Measurements from ENCODE around the gene NUDT4.
"Not testable (repeated sequence)": the region's sequence is repeated elsewhere in the genome, so short reads cannot be mapped to it uniquely, and the experiment has no call there.

Gene NUDT4

DNA sequence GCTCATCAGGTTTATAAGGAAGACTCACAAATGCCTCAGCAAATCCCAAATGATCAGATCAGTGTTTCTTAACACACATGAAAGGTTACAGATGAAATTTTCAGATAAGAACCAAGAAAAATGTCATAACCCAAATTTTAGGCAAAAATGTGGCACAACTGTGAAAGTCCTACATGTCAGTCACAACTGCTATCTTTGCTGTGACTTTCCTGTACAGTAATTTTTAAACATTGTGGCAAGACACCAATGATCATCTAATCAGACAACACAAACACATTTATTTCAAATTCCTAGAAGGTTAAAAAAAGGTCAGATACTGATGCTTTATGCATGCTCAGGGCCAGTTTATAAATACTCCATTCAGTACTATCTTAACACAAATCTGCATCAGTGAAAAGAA, 31.1 kb downstream of the NUDT4 start:
- TF ChIP-seq, protein P1, sequence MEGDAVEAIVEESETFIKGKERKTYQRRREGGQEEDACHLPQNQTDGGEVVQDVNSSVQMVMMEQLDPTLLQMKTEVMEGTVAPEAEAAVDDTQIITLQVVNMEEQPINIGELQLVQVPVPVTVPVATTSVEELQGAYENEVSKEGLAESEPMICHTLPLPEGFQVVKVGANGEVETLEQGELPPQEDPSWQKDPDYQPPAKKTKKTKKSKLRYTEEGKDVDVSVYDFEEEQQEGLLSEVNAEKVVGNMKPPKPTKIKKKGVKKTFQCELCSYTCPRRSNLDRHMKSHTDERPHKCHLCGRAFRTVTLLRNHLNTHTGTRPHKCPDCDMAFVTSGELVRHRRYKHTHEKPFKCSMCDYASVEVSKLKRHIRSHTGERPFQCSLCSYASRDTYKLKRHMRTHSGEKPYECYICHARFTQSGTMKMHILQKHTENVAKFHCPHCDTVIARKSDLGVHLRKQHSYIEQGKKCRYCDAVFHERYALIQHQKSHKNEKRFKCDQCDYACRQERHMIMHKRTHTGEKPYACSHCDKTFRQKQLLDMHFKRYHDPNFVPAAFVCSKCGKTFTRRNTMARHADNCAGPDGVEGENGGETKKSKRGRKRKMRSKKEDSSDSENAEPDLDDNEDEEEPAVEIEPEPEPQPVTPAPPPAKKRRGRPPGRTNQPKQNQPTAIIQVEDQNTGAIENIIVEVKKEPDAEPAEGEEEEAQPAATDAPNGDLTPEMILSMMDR (IDR thresholded peaks at IDR 0.05; ENCODE audit: low read depth, low read length, missing control alignments): no peak
- no peak overlapping the region for H3K4me3 ChIP-seq (ENCODE audit: low read depth, low read length)
- DNase-seq (ENCODE audit: low read depth): no peak

DNA sequence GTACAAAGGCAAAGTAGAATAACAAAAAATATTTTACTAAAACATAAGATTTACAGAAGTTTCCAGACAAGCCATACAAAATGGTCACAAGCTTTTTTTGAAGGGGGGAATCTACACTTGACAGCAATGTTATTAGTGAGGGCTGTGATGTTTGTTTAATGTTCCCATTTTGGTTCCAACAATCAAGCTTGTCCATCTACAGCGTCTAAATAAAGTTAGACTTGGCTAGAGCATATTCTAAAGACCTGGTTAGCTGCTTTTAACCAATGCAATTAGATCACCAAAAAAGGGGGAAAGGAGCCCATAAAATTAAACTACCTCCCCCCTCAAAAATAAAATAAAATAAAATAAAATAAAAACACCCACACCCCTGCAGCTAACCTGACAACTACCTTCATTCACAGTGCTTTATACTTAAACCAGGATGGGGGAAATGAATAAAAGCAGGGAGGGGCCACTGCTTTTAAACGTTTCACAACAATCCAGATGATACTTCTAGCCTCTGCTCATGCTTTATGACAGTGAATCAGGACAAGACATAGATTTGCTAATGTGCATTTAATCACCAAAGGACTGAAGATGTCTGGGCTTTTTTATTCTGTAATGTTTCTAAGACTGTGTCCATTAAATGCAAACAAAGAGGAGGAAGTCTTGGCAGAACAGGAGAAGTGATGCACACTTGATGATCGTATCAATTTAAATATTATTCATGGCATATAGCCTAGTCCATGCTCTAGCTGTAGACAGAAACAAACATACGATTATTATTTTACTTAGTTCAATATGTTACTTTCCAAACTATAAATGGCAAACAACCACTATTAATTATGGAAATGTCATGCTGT, 31.8 kb downstream of the NUDT4 start:
- H3K4me3 ChIP-seq (ENCODE audit: low read depth, low read length); DNase-seq (ENCODE audit: low read depth): not testable (repeated sequence)

DNA sequence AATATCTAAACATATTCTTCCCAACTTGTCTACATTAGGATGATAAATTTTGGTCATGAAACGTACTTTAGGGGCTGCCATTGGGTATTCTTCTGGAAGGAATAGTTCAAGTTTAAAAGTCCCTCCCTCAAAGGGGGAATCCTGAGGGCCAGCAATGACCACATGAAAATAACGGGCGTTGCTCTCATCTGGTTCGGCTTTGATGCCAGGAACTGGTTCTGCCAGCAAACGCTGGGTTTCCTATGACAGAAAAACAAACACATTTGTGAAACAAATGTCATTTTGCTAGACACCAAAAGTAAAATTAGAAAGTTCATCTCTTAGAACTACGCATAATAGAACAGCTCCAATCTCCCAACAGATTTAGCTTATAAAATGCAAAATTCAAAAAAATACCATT, 33.3 kb downstream of the NUDT4 start:
- not testable (repeated sequence) for H3K4me3 ChIP-seq (ENCODE audit: low read depth, low read length); DNase-seq (ENCODE audit: low read depth)

DNA sequence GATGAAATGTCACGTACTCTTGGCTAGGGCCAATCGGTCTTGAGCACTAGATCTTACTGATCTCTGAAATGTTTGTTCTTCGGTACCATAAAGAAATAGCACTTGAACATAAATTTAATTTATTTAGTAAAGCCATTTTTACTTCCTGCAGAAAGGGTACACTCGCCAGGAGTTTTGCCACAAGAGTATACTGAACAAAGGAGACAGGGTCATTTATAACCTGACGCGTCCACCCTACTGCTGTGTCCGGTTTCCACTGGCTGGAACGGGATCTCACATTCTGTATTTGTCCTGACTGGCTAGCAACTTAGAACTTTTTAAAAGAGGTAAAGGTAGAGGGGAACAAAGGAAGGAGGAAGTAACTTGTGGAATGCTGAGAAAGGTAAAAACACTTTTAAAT, 34.7 kb downstream of the NUDT4 start:
- H3K4me3 ChIP-seq (ENCODE audit: low read depth, low read length); DNase-seq (ENCODE audit: low read depth): not testable (repeated sequence)

DNA sequence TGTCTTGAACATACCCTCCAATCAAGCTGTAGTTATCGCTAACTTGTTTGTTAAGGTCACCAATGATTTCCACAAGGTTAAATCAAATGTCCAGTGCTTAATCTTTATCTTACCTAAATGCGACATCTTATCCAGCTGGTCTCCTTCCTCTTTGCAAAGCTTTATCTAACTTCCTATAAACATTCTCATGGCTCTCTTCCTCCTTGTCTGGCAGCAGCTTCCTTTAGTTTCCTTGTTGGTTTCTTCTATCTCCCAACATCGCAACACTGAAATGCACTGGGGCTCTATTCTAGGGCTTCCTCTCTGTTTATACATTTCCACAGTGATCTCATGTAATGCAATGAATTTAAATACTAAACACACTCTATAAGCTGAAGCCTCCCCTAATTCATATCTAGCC, 35.3 kb downstream of the NUDT4 start:
- no peak for DNase-seq (ENCODE audit: low read depth)
- no peak overlapping the region for H3K4me3 ChIP-seq (ENCODE audit: low read depth, low read length)
- TF ChIP-seq, protein P1 (IDR thresholded peaks at IDR 0.05; ENCODE audit: low read depth, low read length, missing control alignments): no peak

DNA sequence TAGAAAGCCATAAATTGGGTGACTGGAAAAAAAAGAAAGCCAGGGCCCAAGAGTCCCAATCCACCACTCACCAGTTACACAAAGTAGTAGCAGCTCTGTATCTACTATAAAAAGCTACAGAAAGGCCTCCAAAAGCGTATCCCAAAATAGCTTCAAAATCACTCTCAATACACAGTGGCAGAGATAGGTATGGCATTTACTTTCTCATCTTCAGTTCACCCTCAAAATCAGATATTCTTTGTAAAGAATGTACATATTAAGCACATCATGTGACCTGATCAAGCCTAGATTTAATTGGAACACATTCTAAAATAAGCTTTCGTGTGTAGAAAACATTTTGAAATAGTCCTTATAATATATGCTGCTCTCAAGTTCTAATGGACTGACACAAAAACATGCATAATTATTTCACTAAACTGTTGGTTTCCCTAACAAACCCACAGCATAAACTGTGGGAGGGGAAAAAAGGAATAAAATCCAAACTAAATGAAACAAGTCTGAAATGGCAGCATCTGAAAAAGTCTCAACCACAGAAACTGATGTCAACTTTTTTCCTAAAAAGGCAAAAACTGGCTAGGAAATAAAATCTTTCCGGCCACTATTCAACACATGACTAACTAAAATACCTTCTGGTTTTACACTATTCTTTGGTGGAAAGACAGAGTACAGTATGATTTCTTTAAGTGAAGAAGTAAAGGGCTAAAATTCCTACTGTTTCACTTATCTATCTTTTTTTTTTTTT, 38.2 kb downstream of the NUDT4 start:
- TF ChIP-seq, protein P1 (IDR thresholded peaks at IDR 0.05; ENCODE audit: low read depth, low read length, missing control alignments): peak; percentile 17
- DNase-seq (ENCODE audit: low read depth): no peak
- no peak overlapping the region; the same call in 1 of the 2 replicates for H3K4me3 ChIP-seq (ENCODE audit: low read depth, low read length)

DNA sequence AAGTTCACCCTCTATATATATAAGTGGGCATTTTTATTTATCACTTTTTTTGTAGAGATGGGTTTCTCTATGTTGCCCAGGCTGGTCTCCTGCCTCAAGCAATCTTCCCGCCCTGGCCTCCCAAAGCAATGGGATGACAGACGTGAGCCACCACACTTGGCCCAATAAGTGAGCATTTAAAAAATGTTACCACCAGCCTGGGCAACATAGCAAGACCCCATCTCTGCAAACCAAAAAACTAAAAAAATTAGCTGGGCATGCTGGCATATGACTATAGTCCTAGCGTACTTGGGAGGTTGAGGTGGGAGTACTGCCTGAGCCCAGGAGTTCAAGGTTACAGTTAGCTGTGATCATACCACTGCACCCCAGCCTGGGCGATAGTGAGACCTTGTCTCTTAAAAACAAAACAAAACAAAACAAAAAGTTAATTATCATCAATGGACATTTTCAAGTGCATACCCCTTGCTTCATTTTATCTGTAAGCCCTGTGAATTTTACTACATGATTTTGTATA, 40.3 kb downstream of the NUDT4 start:
- DNase-seq (ENCODE audit: low read depth): no peak

DNA sequence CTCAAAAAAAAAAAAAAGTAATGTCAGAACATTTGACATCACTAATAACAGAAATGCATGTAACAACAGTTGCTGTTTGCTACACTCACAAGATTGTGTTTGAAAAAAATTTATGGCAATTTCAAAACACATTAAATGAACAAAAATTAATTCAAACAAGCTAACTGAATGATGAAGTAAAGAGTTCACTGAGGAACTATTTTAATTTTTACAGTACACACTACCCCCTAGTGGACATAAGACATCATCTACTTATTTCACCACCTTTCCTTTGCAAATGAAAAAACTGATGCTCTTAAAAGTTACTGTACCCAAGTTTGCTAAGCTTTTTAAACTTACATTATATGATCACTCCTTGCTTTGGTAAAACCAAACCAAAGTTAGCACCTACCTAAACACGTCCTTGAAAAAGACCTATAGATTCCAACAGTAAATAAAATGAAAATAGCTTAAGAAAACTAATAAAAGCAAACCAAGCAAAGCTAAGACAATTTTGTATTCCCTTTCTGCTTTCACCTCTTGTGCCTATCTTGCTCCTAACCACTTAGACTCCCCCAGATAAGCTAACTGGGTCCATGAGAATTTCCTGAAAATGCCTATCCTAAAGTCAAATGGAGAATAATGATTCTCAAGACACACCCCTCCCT, 41.8 kb downstream of the NUDT4 start:
- no peak for DNase-seq (ENCODE audit: low read depth)

More for the DNA sequence above, 40.3 kb downstream of the NUDT4 start:
- H3K4me3 ChIP-seq (ENCODE audit: low read depth, low read length): no peak overlapping the region
- TF ChIP-seq, protein P1 (IDR thresholded peaks at IDR 0.05; ENCODE audit: low read depth, low read length, missing control alignments): no peak

More for the DNA sequence above, 41.8 kb downstream of the NUDT4 start:
- H3K4me3 ChIP-seq (ENCODE audit: low read depth, low read length): no peak overlapping the region
- TF ChIP-seq, protein P1 (IDR thresholded peaks at IDR 0.05; ENCODE audit: low read depth, low read length, missing control alignments): peak; percentile 39

All from GM12864 (cell line).